ENCODE data around the gene MYLK4.
A peak's percentile ranks its signal among the peaks of the same experiment; 100 is the strongest.

The MYLK4 gene

DNA sequence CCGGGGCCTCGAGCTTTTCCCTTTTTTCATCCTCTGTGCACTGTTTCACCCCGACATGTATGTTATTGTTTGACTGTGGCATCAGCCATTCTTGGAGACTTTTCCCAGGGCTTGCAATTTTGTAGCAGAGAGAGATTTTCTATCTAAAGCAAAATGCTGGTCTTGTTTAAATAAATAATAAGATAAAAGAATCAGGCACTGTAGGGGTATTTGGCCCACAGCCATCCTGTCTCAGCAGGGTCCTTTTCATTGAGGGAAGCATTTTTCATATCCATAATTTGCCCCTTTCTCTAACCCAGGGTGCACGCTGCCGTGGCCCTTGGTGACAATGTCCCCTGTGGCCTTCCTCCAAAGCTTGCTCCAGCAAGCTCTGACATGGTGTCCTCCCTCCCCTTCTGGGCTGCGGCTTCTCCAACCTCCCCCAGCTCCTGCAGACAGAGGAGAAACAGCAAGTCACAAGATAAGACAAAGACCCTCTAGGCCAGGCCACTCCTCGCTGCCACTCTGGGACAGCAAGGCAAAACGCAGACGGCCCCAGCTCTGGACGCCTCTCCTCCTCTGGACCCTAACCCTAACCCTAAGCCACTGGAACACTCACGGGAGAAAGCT, 117.6 kb downstream of the MYLK4 start:
- peak; percentile 2 for DNase-seq (ENCODE audit: low read depth, low spot score)

DNA sequence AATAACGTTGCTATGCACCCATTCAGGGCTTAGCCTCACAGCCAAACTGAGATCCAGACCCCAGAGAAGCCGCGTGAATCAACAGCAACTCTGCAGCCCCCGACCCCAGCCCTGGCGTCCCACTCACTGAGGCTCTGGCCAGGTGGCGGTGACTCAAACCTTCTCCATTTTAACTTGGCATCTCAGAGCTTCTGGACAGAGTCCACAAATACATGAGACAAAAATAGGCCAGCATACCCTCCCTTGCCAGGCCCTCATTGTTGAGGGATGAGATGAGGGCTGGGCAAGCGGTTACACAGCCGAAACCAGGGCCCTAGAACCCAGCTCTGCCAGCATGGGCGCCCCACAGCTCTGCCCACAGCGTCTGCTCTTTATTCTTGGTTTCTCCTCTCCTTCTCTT, 118.4 kb downstream of the MYLK4 start:
- DNase-seq (ENCODE audit: low read depth, low spot score) = peak; percentile 81

GRCh38 chr6:2630891-2631571, 119.7 kb downstream of the MYLK4 start:
- peak; percentile 77 for DNase-seq (ENCODE audit: low read depth, low spot score)

- peak; percentile 93 for DNase-seq (ENCODE audit: low read depth, low spot score)
These were observed 120.4 kb downstream of the MYLK4 start for GRCh38 chr6:2630359-2630758.

- peak; percentile 64 for DNase-seq (ENCODE audit: low read depth, low spot score)
These were observed 124.3 kb downstream of the MYLK4 start for GRCh38 chr6:2626401-2626800.

DNA sequence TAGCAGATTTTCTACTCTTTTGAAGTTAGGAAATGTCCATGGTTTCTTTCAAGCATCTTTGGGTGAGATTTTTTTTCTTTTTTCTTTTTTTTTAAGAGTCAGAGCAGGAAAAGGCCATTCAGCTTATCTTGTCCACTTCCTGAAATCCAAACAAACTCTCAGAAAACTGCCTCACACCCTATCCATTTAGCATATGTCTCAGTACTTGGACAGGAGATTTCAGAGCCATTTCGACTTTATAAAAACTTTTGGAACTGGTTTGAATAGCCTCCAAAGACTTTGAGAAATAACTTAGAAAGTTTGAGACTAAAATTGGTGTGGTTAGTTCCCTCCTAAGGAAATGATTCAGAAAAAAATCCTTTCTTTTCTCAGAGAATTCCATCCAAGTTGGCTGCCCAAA, 125.1 kb downstream of the MYLK4 start:
- no peak for DNase-seq (ENCODE audit: low read depth, low spot score)

DNA sequence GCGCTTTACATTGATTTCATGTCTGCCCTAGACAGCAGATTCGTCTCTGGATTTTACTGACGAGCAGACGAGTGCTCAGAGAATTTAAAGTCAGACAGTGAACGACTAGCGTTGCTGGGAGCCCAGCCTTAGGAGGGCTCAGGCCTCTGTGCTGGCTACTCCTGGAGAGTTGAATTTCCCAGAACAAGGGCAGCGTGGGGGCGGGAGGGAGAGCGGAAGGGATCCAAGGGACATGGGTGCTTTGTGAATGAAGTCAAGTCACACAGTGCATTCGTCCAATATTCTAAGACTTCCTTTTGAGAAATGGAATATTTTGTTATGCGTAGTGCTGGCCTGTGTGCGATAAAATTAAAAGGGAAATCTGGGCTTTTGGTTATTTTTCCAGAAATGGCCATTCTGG, 126.5 kb downstream of the MYLK4 start:
- DNase-seq (ENCODE audit: low read depth, low spot score) = no peak

GRCh38 chr6:2623295-2623694, 127.4 kb downstream of the MYLK4 start:
- no peak for DNase-seq (ENCODE audit: low read depth, low spot score)

DNA sequence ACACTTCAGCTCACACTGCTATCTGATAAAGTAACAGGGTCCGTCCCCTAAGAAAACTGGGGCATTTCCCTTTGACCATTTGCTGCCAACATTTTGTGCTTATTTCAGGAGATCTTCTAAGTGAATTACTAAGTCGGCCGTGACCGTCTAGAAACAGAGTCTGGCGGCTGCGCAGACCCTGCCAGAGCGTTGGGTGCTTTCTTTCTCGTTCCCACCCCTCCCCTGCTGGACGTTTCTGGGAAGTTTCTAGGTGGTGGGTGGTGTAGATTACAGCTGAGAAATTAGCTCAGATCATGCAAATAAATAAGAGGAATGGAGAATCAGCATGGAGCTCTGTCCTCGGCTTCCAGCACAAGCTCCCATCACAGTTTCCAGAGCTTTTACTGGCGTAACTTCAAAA, 128.1 kb downstream of the MYLK4 start:
- DNase-seq (ENCODE audit: low read depth, low spot score) = no peak

GRCh38 chr6:2619651-2620050, 131.1 kb downstream of the MYLK4 start:
- DNase-seq (ENCODE audit: low read depth, low spot score) = no peak

DNA sequence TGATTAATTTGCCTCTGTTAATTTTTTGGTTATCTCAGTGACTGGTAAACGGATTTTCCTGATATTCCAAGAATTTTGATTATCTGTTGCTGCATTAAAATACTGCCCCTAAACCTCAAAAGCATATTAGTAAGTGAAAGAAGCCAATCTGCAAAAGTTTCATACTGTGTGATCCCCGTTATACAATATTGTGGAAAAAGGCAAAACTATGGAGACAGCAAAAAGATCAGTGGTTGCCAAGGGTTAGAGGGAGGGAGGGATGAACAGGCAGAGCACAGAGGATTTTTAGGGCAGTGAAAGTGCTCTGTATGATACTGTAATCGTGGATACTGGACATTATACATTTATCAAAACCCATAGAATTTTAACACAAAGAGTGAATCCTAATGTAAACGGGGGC, 133.0 kb downstream of the MYLK4 start:
- no peak for DNase-seq (ENCODE audit: low read depth, low spot score)

- no peak for DNase-seq (ENCODE audit: low read depth, low spot score)
These were observed 133.9 kb downstream of the MYLK4 start for GRCh38 chr6:2616811-2617210.

DNA sequence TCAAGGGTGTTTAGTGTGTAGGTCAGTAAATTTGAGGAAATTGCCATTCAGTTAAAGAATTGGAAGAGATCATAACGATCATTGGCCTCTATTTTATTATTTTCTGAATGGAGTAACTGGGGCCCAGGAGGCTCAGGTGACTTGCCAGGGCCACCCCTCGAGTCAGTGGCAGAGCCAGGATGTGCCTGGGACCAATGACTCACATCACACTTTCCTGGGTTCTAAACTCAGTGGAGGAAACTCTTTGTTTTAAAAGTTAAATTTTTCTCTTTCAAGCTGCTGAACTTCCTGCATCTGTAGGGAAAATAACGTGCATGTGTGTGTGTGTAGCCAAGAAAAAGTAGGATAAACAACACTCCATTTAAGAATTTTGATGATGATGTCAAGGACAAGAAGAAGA, 135.5 kb downstream of the MYLK4 start:
- DNase-seq (ENCODE audit: low read depth, low spot score) = no peak

GRCh38 chr6:2614846-2615245, 135.9 kb downstream of the MYLK4 start:
- no peak for DNase-seq (ENCODE audit: low read depth, low spot score)

GRCh38 chr6:2614155-2614554, 136.6 kb downstream of the MYLK4 start:
- no peak for DNase-seq (ENCODE audit: low read depth, low spot score)

All from astrocyte of the hippocampus (primary cell).